Measurements from ENCODE around the gene SCN4A. TPM values are rescaled to one million over a fixed set of nuclear protein-coding genes. Genes with fewer than 3 reads are reported as not detected.

SCN4A gene
- total and polyA plus RNA-seq, 2 of the 13 experiments (the other 11 are each of a cell fraction or from before 2014, with no cell fraction given) = 0.02 to 0.03 TPM

GRCh38 chr17:64002658-64003525, 30.2 kb upstream of the SCN4A start (continued):
- TF ChIP-seq ZNF407 (CRISPR knock-in tag; IDR thresholded peaks at IDR 0.05; ENCODE audit: not compliant biosample characterization) (no peak), CAMTA2 (CRISPR knock-in tag; IDR thresholded peaks at IDR 0.05; ENCODE audit: borderline replicate concordance) (no peak), ZNF10 (CRISPR knock-in tag; IDR thresholded peaks at IDR 0.05; ENCODE audit: borderline replicate concordance, low read depth) (no peak), ZNF17 (CRISPR knock-in tag; IDR thresholded peaks at IDR 0.05) (no peak), DPF2 (CRISPR knock-in tag; IDR thresholded peaks at IDR 0.05; ENCODE audit: borderline replicate concordance, low read depth) (no peak), IKZF5 (CRISPR knock-in tag; IDR thresholded peaks at IDR 0.05) (no peak), ZNF441 (CRISPR knock-in tag; IDR thresholded peaks at IDR 0.05; ENCODE audit: borderline replicate concordance) (no peak), FOXM1 (CRISPR knock-in tag; IDR thresholded peaks at IDR 0.05) (no peak)

Data from HepG2 (cell line).